ACC112 (cell line): ENCODE measurements around the gene KLHDC7A.

Experiments used
- H2AFZ ChIP-seq: fragments of 200-600 bp; sonication (generic); one replicate; pipeline ENCODE4 v1.6.0; 2017; ENCODE audit warnings: antibody characterized with exemption, low read length; ENCODE audit not compliant: unreplicated experiment
- H3K27ac ChIP-seq: fragments of 200-600 bp; sonication (generic); 2 replicates; pipeline ENCODE4 v1.5.1; 2014; ENCODE audit warnings: low read depth, mild to moderate bottlenecking, antibody characterized with exemption, low read length, moderate library complexity
- H3K27me3 ChIP-seq: fragments of 200-600 bp; sonication (generic); 2 replicates; pipeline ENCODE4 v1.6.1; 2014; ENCODE audit warnings: mild to moderate bottlenecking, antibody characterized with exemption, low read length, moderate library complexity, mixed read lengths; ENCODE audit not compliant: insufficient read depth
- H3K36me3 ChIP-seq: fragments of 200-600 bp; sonication (generic); 2 replicates; pipeline ENCODE4 v1.6.1; 2016; ENCODE audit warnings: mild to moderate bottlenecking, antibody characterized with exemption, low read length, moderate library complexity, mixed read lengths; ENCODE audit not compliant: insufficient read depth
- H3K4me1 ChIP-seq: fragments of 200-600 bp; sonication (generic); one replicate; pipeline ENCODE4 v1.6.1; 2016; ENCODE audit warnings: low read length, mixed read lengths; ENCODE audit not compliant: insufficient read depth, unreplicated experiment, control insufficient read depth
- H3K4me3 ChIP-seq: fragments of 200-600 bp; sonication (generic); 2 replicates; pipeline ENCODE4 v1.5.1; 2014; ENCODE audit warnings: mild to moderate bottlenecking, low read depth, low read length
- H3K79me2 ChIP-seq: fragments of 200-600 bp; sonication (generic); one replicate; pipeline ENCODE4 v1.6.0; 2016; ENCODE audit warnings: low read length; ENCODE audit not compliant: control insufficient read depth, unreplicated experiment, insufficient read depth

The KLHDC7A gene

DNA sequence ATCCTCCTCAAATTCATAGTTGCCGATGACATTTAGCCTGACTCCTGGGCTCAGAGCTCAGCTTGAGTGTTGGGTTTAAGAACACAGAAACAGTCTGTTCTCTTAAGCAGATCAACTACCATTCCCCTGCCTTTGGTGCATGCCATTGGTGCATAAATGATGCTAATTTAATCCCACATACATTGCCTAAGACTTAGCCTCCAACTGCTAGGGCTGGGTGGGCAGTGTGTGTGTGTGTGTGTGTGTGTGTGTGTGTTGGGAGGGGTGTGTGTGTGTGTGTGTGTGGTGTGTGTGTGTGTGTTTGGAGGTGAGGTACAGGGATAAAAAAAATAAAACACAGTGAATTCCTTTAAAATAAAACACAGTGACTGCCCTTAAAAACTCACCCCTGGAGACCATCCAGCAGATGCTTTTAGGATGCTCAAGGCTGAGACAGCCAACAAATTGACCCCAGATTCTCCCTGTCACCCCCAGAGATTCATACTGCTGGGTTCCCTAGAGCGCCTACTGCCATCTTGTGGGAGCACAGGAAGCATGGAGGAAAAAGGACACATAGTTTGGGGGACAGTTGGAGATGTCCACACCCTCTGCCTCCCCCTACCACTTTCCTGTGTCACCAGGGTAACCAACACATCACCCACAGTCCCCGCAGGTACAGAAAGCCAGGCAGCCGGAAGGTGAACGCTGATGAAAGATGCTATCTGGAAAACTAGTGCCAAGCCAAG is 30.6 kb downstream of the KLHDC7A start:
- Histone ChIP-seq H3K36me3 (no peaks in the 10 kb centered on the region), H3K27me3 (no peaks in the 10 kb centered on the region), H3K4me1 (no peaks in the 10 kb centered on the region), H2AFZ (no peak overlapping the region), H3K4me3 (no peak overlapping the region), H3K79me2 (no peaks in the 10 kb centered on the region), H3K27ac (no peak overlapping the region)

DNA sequence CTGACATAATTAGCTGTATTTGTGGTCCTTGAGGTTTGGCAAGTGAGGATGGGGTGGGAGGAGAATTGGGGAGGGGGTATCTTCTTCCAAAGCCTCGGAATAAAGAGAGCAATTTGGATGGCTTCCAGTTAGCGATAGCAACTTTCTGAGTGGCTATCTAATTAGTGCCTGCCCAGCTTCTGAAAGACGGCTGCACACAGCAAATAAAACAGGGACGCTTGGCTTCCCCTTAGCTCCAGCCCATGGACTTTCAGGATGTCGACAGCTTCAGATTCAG is 31.1 kb downstream of the KLHDC7A start:
- Histone ChIP-seq H2AFZ (no peak overlapping the region), H3K4me3 (no peak overlapping the region), H3K79me2 (no peaks in the 10 kb centered on the region), H3K36me3 (no peaks in the 10 kb centered on the region), H3K4me1 (no peaks in the 10 kb centered on the region), H3K27me3 (no peaks in the 10 kb centered on the region), H3K27ac (no peak overlapping the region)

DNA sequence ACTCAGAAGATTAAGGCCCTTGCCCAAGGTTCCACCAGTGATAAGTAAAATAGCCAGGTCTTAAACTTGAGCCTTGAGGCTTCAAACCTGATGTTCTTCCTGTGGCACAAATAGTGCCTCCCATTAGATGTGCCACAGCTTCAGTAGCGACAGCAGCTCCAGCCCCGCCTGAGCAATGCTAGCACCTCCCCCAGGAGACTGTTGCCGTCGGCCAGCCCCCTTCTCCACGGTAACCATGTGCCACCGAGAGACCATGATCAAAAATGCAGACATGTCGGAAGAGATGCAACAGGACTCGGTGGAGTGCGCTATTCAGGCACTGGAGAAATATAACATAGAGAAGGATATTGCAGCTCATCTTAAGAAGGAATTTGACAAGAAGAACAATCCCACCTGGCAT is 32.2 kb downstream of the KLHDC7A start:
- Histone ChIP-seq H3K27me3 (no peaks in the 10 kb centered on the region), H3K4me1 (no peaks in the 10 kb centered on the region), H3K27ac (no peak overlapping the region), H3K36me3 (no peaks in the 10 kb centered on the region), H3K79me2 (no peaks in the 10 kb centered on the region), H3K4me3 (no peak overlapping the region), H2AFZ (no peak overlapping the region)

DNA sequence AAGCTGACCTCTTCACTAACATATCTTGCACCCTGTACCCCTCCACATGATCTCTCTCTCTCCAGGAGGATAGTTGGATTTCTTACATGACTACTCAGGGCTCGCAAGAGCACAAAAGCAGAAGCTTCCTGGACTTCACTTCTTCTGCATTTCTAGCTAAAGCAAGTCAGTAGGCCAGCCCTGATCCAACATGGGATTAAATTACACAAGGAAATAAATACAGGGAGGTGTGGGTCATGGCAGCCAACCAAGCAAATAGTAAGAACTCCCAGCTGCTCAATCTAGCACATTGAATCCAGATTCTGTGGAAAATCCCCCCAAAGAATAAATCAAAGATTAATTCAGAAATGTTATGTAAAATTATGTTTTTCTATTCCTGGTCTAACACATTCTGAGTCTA is 33.3 kb downstream of the KLHDC7A start:
- H3K27me3 ChIP-seq: no peaks in the 10 kb centered on the region
- H3K4me3 ChIP-seq: no peak overlapping the region
- H3K27ac ChIP-seq: no peak overlapping the region
- no peaks in the 10 kb centered on the region for H3K79me2 ChIP-seq
- H2AFZ ChIP-seq: no peak overlapping the region
- no peaks in the 10 kb centered on the region for H3K36me3 ChIP-seq
- H3K4me1 ChIP-seq: no peaks in the 10 kb centered on the region

DNA sequence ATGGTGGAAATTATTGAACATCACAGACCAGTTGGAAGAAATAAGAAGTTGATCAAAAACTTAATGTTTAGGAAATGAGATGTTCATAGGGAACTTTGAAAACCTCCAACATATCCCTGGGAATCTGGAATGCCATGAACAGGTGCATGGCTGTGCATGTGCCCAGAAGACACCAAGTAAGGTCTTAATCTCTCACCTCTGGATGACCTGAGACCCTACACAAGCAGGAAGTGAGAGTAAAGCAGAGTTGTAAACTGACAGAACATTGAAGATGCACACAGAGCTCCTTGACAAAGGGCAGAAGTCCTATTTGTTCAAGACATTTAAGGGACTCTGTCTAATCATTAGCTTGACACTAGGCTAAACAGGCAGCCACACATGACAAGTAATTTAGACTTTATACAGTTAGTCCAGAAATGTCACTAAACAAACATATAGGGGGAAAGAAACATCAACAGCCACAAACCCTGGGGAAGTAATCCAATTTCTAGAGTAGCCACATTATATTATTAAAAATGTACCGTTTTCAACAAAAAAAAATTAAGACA is 34.5 kb downstream of the KLHDC7A start:
- Histone ChIP-seq H2AFZ (no peak overlapping the region), H3K27ac (no peak overlapping the region), H3K36me3 (no peaks in the 10 kb centered on the region), H3K79me2 (no peaks in the 10 kb centered on the region), H3K4me1 (no peaks in the 10 kb centered on the region), H3K27me3 (no peaks in the 10 kb centered on the region), H3K4me3 (no peak overlapping the region)

DNA sequence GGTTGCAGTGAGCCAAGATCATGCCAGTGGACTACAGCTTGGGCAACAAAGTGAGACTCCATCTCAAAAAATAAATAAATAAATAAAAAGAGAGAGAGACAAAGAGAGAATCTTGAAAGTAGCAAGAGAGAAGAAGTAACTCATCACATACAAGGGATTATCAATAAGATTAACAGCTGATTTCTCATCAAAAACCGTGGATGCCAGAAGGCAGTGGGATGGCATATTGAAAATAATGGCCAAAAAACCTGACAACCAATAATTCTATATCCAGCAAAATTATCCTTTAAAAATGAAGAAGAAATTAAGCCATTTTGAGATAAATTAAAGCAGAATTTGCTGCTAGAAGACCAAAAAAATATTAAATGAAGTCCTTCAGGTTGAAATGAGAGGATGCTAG is 35.7 kb downstream of the KLHDC7A start:
- Histone ChIP-seq H3K27ac (no peak overlapping the region), H3K36me3 (no peaks in the 10 kb centered on the region), H3K79me2 (no peaks in the 10 kb centered on the region), H2AFZ (no peak overlapping the region), H3K27me3 (no peaks in the 10 kb centered on the region), H3K4me3 (no peak overlapping the region), H3K4me1 (no peaks in the 10 kb centered on the region)

DNA sequence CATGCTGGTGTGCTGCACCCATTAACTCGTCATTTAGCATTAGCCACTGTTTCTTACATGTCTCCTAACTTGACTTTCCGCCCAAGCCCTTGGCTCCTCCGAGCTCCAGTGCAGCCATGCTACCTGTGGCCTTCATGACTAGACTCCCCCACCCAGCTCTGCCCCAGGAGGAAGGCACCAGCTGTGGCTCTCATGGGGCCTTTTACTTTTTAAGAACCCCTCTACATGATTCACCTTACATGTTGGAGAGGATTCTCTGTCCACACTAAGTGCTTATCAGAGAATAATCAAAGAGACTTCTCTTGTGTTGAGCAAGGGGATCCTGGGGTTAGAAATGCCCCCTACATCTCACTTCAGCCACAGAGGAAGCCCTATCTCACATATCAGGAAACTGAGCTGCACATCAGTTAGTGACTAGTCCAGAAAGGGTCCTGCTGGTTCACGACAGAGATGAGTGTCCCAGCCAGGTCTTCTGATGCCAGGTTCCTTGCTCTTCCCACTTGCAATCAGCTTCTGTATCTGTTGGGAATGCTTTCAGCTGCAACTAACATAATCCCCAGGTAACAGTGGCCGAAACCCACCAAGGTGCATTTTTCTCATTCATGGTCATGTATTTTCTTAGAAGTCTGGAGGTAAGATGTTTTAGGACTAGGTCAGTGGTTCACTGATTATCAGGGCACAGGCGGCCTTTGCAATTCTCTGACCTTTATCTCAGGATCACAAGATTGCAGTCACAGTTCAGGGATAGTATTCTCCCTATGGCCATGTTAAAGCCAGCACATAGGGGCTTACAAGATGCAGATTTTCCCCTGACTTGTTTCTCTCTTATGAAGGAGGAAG is 45.9 kb downstream of the KLHDC7A start:
- H2AFZ ChIP-seq: no peak overlapping the region
- H3K27ac ChIP-seq: no peak overlapping the region
- H3K79me2 ChIP-seq: no peaks in the 10 kb centered on the region
- H3K36me3 ChIP-seq: no peaks in the 10 kb centered on the region
- no peaks in the 10 kb centered on the region for H3K4me1 ChIP-seq
- no peak overlapping the region for H3K4me3 ChIP-seq
- H3K27me3 ChIP-seq: no peaks in the 10 kb centered on the region

DNA sequence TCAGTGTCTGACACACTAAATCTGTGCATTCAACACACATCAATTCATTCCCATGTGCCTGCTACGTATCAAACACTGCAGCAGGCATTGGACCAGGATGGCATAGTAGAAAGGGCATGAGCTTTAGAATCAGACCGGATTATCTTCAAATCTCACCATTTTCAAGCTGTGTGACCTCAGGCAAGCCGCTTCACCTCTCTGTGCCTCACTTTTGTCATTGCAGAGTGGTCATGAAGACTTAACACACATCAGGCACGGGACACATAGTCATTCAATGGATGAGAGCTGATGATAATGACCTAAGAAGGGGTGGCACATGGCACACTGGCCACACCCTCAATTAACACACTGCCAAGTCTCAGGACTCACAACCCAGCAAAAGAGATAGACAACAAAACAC is 46.8 kb downstream of the KLHDC7A start:
- no peak overlapping the region for H3K27ac ChIP-seq
- no peaks in the 10 kb centered on the region for H3K79me2 ChIP-seq

DNA sequence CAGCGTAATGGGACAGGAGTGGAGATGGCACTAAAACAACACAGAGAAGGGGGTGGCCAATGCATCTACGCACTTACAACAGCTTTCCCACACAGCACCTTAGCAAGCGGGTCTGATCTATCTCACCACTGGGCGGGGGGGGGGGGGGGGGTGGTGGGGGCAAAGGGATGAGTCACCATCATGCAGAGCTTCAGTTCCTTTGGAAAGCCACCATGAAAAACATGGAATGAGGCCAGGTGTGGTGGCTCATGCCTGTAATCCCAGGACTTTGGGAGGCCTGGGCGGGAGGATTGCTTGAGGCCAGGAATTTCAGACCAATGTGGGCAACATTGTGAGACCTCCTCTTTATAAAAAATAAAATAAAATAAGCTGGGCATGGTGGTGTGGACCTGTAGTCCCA is 47.2 kb downstream of the KLHDC7A start:
- no peaks in the 10 kb centered on the region for H3K27me3 ChIP-seq
- H3K79me2 ChIP-seq: no peaks in the 10 kb centered on the region
- no peaks in the 10 kb centered on the region for H3K4me1 ChIP-seq
- no peaks in the 10 kb centered on the region for H3K36me3 ChIP-seq
- H3K4me3 ChIP-seq: no peak overlapping the region
- H2AFZ ChIP-seq: no peak overlapping the region
- H3K27ac ChIP-seq: no peak overlapping the region

More for the DNA sequence above, 46.8 kb downstream of the KLHDC7A start:
- Histone ChIP-seq H3K27me3 (no peaks in the 10 kb centered on the region), H3K36me3 (no peaks in the 10 kb centered on the region), H3K4me1 (no peaks in the 10 kb centered on the region), H3K4me3 (no peak overlapping the region), H2AFZ (no peak overlapping the region)

DNA sequence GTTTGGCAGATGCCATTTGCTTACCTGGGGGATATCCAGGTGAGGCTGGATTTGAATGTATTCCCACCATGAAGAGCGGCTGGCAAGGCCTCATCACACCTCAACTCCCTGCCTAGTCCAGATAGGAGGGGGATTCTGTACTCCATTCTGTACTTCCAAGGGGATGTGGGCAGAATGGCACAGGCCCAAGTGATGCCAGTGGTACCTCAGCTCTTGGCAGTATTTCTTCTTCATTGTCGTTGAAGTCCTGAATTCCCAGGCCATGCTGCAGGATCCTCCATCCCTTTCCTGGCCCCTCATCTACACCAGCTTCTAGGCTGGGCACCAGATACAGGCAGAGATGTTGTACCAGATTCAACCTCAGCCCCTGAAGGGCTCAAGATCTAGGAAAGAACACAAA is 47.9 kb downstream of the KLHDC7A start:
- no peaks in the 10 kb centered on the region for H3K36me3 ChIP-seq
- H2AFZ ChIP-seq: no peak overlapping the region
- H3K4me1 ChIP-seq: no peaks in the 10 kb centered on the region
- H3K27ac ChIP-seq: no peak overlapping the region
- no peaks in the 10 kb centered on the region for H3K27me3 ChIP-seq
- H3K4me3 ChIP-seq: no peak overlapping the region
- no peaks in the 10 kb centered on the region for H3K79me2 ChIP-seq

DNA sequence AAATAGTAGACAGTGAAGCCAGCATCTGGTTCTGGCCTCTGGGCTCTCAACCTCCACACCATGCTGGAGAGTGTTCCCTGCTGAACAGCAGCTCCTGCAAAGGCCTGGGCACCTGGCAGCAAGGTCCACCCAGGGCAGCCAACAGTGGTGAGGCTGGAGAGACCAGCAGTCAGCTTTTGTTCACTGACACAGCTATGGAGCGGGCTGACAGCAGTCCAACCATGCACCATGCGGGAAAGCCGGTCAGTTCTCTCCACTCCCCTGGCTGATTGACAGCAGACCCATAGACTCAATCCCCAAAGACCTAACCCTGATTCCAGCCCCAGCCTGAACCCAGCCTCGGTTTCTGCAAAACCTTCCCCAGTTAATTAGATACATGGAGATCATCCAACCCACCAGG is 49.0 kb downstream of the KLHDC7A start:
- H3K36me3 ChIP-seq: no peaks in the 10 kb centered on the region

More for the DNA sequence above, 49.0 kb downstream of the KLHDC7A start:
- Histone ChIP-seq H2AFZ (no peak overlapping the region), H3K27me3 (no peaks in the 10 kb centered on the region), H3K79me2 (no peaks in the 10 kb centered on the region), H3K27ac (no peak overlapping the region), H3K4me3 (no peak overlapping the region), H3K4me1 (no peaks in the 10 kb centered on the region)
